HUES6 (cell line): Measurements from ENCODE around the gene ALG14.

ENCODE experiments used
- H3K27ac ChIP-seq: 2 replicates; pipeline ENCODE4 v1.7.0; 2013; ENCODE audit warnings: low read depth, mild to moderate bottlenecking, low read length, inconsistent platforms
- H3K27me3 ChIP-seq: 2 replicates; pipeline ENCODE4 v1.6.1; 2013; ENCODE audit warnings: low read length; ENCODE audit not compliant: control insufficient read depth, insufficient read depth
- H3K36me3 ChIP-seq: 2 replicates; pipeline ENCODE4 v1.6.1; 2013; ENCODE audit warnings: low read length; ENCODE audit not compliant: control insufficient read depth, insufficient read depth
- H3K4me1 ChIP-seq: 2 replicates; pipeline ENCODE4 v1.6.1; 2013; ENCODE audit warnings: low read length; ENCODE audit not compliant: control insufficient read depth, insufficient read depth
- H3K4me3 ChIP-seq: 2 replicates; pipeline ENCODE4 v1.5.1; 2013; ENCODE audit warnings: low read depth, low read length
- H3K9ac ChIP-seq: one replicate; pipeline ENCODE4 v1.6.1; 2013; ENCODE audit warnings: mild to moderate bottlenecking, low read length
- H3K9me3 ChIP-seq: 2 replicates; pipeline ENCODE4 v1.6.1; 2013; ENCODE audit warnings: low read depth, low read length; ENCODE audit not compliant: control insufficient read depth, insufficient read depth

ALG14 gene

DNA sequence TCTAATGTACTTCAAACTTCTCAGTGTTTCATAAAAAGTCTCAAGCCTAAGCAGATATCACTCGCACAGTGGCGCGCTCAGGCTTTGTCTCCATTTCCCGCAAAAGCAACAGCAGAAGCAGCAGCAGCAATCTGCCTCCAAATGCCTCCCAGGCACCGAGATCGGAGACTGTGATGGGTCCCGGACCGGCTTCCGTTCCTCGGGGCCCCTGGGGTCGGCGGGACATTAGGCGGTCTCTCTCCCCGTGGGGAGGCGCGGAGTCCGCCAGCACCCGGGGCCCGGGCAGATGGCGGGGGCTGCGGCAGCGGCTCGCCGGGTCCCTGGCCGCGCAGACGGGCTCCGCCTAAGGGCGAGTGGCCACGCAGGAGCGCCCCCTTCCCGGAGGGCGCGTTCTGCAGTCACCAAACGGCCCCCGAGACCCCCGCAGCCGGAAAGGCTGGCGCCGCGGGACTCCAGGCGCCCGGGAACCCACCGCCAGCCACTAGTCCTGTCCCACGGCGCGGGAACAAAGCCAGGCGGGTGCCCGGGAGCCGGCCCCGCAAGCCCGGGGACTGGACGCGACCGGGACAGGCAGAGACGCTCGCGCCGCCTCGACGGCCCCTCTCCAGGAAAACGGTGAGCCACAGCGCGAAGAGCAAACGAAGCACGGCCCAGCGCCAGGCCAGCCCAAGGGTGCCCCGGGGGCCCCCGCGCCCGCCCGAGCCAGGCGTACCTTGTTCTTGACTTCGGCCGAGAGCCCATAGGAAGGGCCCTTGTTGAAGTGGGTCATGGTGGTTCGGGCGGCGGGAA lies 146.4 kb downstream of the ALG14 start:
- Histone ChIP-seq H3K4me3 (peak overlapping the region; percentile 98), H3K27ac (peak overlapping the region; percentile 97), H3K27me3 (no peaks in the 10 kb centered on the region)

GRCh38 chr1:94925561-94926125 lies 147.1 kb downstream of the ALG14 start:
- Histone ChIP-seq H3K9me3 (no peaks in the 10 kb centered on the region), H3K9ac (peak overlapping the region; percentile 99), H3K27ac (peak overlapping the region; percentile 97), H3K4me1 (peaks cover 51% of the 10 kb centered on the region), H3K4me3 (peak overlapping the region; percentile 98), H3K27me3 (no peaks in the 10 kb centered on the region), H3K36me3 (peaks cover 3% of the 10 kb centered on the region; the same call in 1 of the 2 replicates)

More for the DNA sequence above, 146.4 kb downstream of the ALG14 start:
- no peaks in the 10 kb centered on the region for H3K9me3 ChIP-seq
- peaks cover 50% of the 10 kb centered on the region for H3K4me1 ChIP-seq
- peak overlapping the region; percentile 99 for H3K9ac ChIP-seq
- H3K36me3 ChIP-seq: peaks cover 3% of the 10 kb centered on the region; the same call in 1 of the 2 replicates

DNA sequence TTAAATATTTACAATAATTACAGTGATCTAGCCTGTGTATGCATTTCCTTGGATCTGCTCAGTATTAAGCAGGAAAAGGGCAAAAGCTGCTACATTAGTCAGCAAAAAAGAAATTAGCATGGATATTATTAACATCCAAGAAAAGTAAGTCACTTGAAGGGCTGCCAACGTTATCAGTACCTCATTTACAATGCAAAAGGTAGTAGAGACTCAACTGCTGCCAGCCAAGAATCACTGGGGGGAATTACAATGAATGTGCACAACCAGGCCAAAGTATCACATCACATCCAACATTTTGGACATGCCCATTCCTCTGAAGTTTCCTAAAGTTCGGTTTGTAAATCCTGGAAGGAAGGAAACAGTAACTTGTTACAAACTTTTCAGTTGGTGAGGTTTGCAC lies 147.7 kb downstream of the ALG14 start:
- Histone ChIP-seq H3K27me3 (no peaks in the 10 kb centered on the region), H3K4me1 (peaks cover 57% of the 10 kb centered on the region)

More for the DNA sequence above, 147.7 kb downstream of the ALG14 start:
- peaks cover 3% of the 10 kb centered on the region; the same call in 1 of the 2 replicates for H3K36me3 ChIP-seq
- H3K9me3 ChIP-seq: no peaks in the 10 kb centered on the region
- peak overlapping the region; percentile 97 for H3K27ac ChIP-seq
- H3K9ac ChIP-seq: peak overlapping the region; percentile 99
- H3K4me3 ChIP-seq: peak overlapping the region; percentile 98
